MM.1S (cell line): ENCODE data around the gene KLHL5.

Experiments
- DNase-seq: peaks from one replicate; pipeline ENCODE4 v3.0.0-alpha.2; 2015
- H2AFZ ChIP-seq: fragments of 300-600 bp; sonication (generic); 2 replicates; pipeline ENCODE4 v1.6.0; 2016; ENCODE audit warnings: antibody characterized with exemption, low read length
- H3F3A ChIP-seq: fragments of 300-600 bp; sonication (generic); 2 replicates; pipeline ENCODE4 v1.6.1; 2016; ENCODE audit warnings: mild to moderate bottlenecking, antibody characterized with exemption, low read length, moderate library complexity, mixed read lengths; ENCODE audit not compliant: insufficient read depth
- H3K27ac ChIP-seq: fragments of 300-600 bp; sonication (generic); 2 replicates; pipeline ENCODE4 v1.5.1; 2016; ENCODE audit warnings: mild to moderate bottlenecking, low read length
- H3K27me3 ChIP-seq: fragments of 300-600 bp; sonication (generic); replicated peaks from 2 replicates; pipeline ENCODE4 v1.6.0; 2016; ENCODE audit warnings: low read length; ENCODE audit not compliant: insufficient read depth
- H3K36me3 ChIP-seq: fragments of 300-600 bp; sonication (generic); replicated peaks from 2 replicates; pipeline ENCODE4 v1.6.1; 2016; ENCODE audit warnings: mild to moderate bottlenecking, low read length, mixed read lengths; ENCODE audit not compliant: insufficient read depth
- H3K4me1 ChIP-seq: fragments of 300-600 bp; sonication (generic); 2 replicates; pipeline ENCODE4 v1.6.1; 2016; ENCODE audit warnings: low read length, mixed read lengths
- H3K4me2 ChIP-seq: fragments of 300-600 bp; sonication (generic); 2 replicates; pipeline ENCODE4 v1.6.0; 2016; ENCODE audit warnings: low read depth, low read length
- H3K4me3 ChIP-seq: fragments of 300-600 bp; sonication (generic); 2 replicates; pipeline ENCODE4 v1.5.1; 2016; ENCODE audit warnings: low read length, mixed read lengths
- H3K79me2 ChIP-seq: fragments of 300-600 bp; sonication (generic); 2 replicates; pipeline ENCODE4 v1.6.1; 2016; ENCODE audit warnings: mixed run types, low read length, mixed read lengths
- H3K9ac ChIP-seq: fragments of 300-600 bp; sonication (generic); 2 replicates; pipeline ENCODE4 v1.6.1; 2016; ENCODE audit warnings: low read length, mixed read lengths
- H3K9me2 ChIP-seq: fragments of 300-600 bp; sonication (generic); replicated peaks from 2 replicates; pipeline ENCODE4 v1.6.1; 2016; ENCODE audit warnings: mild to moderate bottlenecking, low read length, mixed read lengths; ENCODE audit not compliant: insufficient read depth
- H3K9me3 ChIP-seq: fragments of 300-600 bp; sonication (generic); replicated peaks from 2 replicates; pipeline ENCODE4 v1.6.1; 2016; ENCODE audit warnings: mild to moderate bottlenecking, low read length, mixed read lengths; ENCODE audit not compliant: insufficient read depth
- H4K20me1 ChIP-seq: fragments of 300-600 bp; sonication (generic); 2 replicates; pipeline ENCODE4 v1.6.1; 2016; ENCODE audit warnings: mild to moderate bottlenecking, low read length, moderate library complexity, mixed read lengths; ENCODE audit not compliant: insufficient read depth
- EZH2 ChIP-seq: fragments of 300-600 bp; sonication (generic); optimal IDR thresholded peaks from 2 replicates; pipeline ENCODE3; 2017; ENCODE audit warnings: low read depth, mild to moderate bottlenecking, antibody characterized with exemption, low read length, mixed read lengths
- EZH2phosphoT487 ChIP-seq: fragments of 300-600 bp; sonication (generic); IDR thresholded peaks from 2 replicates; pipeline ENCODE4 v1.6.1; 2018; ENCODE audit warnings: antibody characterized with exemption, low read length
- TF ChIP-seq, protein P1 (sequence below): fragments of 300-600 bp; sonication (generic); IDR thresholded peaks from 2 replicates; pipeline ENCODE4 v1.5.1; 2016; ENCODE audit warnings: antibody characterized with exemption, low read length, mixed read lengths

The KLHL5 gene

GRCh38 chr4:39047681-39048080 lies 14.4 kb upstream of the KLHL5 start:
- H3K4me2 ChIP-seq: peak overlapping the region; percentile 38
- H4K20me1 ChIP-seq: no peaks in the 10 kb centered on the region
- H3K4me1 ChIP-seq: peaks cover 40% of the 10 kb centered on the region
- no peaks in the 10 kb centered on the region for H3K27me3 ChIP-seq
- no peaks in the 10 kb centered on the region for H3K36me3 ChIP-seq
- peaks cover 17% of the 10 kb centered on the region for H3F3A ChIP-seq
- DNase-seq: no peak
- H3K4me3 ChIP-seq: no peak overlapping the region
- H3K9ac ChIP-seq: no peak overlapping the region
- no peaks in the 10 kb centered on the region for H3K9me2 ChIP-seq
- no peak overlapping the region for H2AFZ ChIP-seq
- peaks cover 61% of the 10 kb centered on the region for H3K79me2 ChIP-seq
- no peak for TF ChIP-seq EZH2phosphoT487
- no peak overlapping the region for H3K27ac ChIP-seq
- H3K9me3 ChIP-seq: no peaks in the 10 kb centered on the region

DNA sequence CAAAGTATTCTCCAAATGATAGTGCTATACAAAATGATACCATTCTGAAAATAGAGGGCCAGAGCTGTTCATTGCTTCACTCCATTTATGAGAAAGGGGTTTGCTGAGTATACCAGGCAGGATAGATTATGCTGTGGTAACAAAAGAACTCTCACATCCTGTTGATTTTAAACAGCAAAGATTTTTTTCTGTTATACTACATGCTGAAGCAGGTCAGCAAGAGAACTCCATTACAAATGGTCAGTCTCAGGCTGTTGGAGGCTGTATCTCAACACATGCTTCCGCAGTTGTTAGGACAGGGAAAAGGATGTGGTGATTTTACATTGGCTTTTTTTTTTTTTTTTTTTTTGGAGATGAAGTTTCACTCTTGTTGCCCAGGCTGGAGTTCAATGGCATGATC lies 13.7 kb upstream of the KLHL5 start:
- Histone ChIP-seq H3K4me1 (peaks cover 36% of the 10 kb centered on the region), H3K79me2 (peaks cover 68% of the 10 kb centered on the region), H4K20me1 (no peaks in the 10 kb centered on the region), H3K27ac (peak overlapping the region; percentile 36; the same call in 1 of the 2 replicates), H3K36me3 (no peaks in the 10 kb centered on the region), H3K27me3 (no peaks in the 10 kb centered on the region), H3K9ac (no peak overlapping the region), H3K4me3 (no peak overlapping the region), H3K4me2 (peak overlapping the region; percentile 38), H3F3A (peaks cover 17% of the 10 kb centered on the region), H3K9me2 (no peaks in the 10 kb centered on the region), H3K9me3 (no peaks in the 10 kb centered on the region), H2AFZ (no peak overlapping the region)
- TF ChIP-seq EZH2phosphoT487 (no peak), EZH2 (no peak)
- TF ChIP-seq, protein P1, sequence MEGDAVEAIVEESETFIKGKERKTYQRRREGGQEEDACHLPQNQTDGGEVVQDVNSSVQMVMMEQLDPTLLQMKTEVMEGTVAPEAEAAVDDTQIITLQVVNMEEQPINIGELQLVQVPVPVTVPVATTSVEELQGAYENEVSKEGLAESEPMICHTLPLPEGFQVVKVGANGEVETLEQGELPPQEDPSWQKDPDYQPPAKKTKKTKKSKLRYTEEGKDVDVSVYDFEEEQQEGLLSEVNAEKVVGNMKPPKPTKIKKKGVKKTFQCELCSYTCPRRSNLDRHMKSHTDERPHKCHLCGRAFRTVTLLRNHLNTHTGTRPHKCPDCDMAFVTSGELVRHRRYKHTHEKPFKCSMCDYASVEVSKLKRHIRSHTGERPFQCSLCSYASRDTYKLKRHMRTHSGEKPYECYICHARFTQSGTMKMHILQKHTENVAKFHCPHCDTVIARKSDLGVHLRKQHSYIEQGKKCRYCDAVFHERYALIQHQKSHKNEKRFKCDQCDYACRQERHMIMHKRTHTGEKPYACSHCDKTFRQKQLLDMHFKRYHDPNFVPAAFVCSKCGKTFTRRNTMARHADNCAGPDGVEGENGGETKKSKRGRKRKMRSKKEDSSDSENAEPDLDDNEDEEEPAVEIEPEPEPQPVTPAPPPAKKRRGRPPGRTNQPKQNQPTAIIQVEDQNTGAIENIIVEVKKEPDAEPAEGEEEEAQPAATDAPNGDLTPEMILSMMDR: no peak
- peak; percentile 63 for DNase-seq

DNA sequence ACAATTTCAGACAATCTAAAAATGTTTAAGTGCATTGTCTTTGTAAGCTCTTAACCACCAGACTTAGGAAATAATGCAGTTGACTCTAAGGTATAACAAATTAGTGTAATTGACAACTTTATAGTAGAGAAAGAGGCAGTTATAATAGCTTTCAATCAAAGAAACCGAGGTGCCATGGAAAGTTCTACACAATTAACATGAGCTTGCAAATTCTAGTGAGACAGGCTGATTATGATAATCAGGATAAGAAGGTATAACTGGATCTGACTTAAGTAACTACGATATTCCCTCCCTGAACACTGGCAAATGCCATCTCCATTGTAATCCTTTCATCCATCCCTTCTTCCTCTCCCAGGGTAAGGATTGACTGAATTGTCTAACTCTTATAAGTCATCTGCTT lies 11.4 kb upstream of the KLHL5 start:
- Histone ChIP-seq H4K20me1 (no peaks in the 10 kb centered on the region), H3K9me3 (no peaks in the 10 kb centered on the region), H3K4me1 (peaks cover 28% of the 10 kb centered on the region), H3K9me2 (no peaks in the 10 kb centered on the region), H3K9ac (no peak overlapping the region), H3K4me3 (no peak overlapping the region), H3K4me2 (no peak overlapping the region), H3K79me2 (peaks cover 84% of the 10 kb centered on the region), H3F3A (peaks cover 9% of the 10 kb centered on the region), H3K27ac (no peak overlapping the region), H3K27me3 (no peaks in the 10 kb centered on the region), H3K36me3 (no peaks in the 10 kb centered on the region), H2AFZ (no peak overlapping the region)
- no peak for DNase-seq
- TF ChIP-seq EZH2: no peak
- TF ChIP-seq, protein P1: no peak
- no peak for TF ChIP-seq EZH2phosphoT487

- no peaks in the 10 kb centered on the region for H4K20me1 ChIP-seq
- peaks cover 20% of the 10 kb centered on the region for H3K4me1 ChIP-seq
- H3K9ac ChIP-seq: no peak overlapping the region
- H3K36me3 ChIP-seq: no peaks in the 10 kb centered on the region
- H3K27me3 ChIP-seq: no peaks in the 10 kb centered on the region
- peaks cover 84% of the 10 kb centered on the region for H3K79me2 ChIP-seq
- no peaks in the 10 kb centered on the region for H3K9me2 ChIP-seq
- H3K27ac ChIP-seq: no peak overlapping the region
- H3K4me3 ChIP-seq: no peak overlapping the region
- no peak overlapping the region for H2AFZ ChIP-seq
- no peak for DNase-seq
- H3K4me2 ChIP-seq: no peak overlapping the region
- TF ChIP-seq EZH2phosphoT487 (no peak), EZH2 (no peak)
- TF ChIP-seq, protein P1: no peak
- no peaks in the 10 kb centered on the region for H3K9me3 ChIP-seq
- H3F3A ChIP-seq: peaks cover 9% of the 10 kb centered on the region
These were observed 10.5 kb upstream of the KLHL5 start for GRCh38 chr4:39051492-39051891.
